ENCODE measurements around the gene CEP72.

DNA sequence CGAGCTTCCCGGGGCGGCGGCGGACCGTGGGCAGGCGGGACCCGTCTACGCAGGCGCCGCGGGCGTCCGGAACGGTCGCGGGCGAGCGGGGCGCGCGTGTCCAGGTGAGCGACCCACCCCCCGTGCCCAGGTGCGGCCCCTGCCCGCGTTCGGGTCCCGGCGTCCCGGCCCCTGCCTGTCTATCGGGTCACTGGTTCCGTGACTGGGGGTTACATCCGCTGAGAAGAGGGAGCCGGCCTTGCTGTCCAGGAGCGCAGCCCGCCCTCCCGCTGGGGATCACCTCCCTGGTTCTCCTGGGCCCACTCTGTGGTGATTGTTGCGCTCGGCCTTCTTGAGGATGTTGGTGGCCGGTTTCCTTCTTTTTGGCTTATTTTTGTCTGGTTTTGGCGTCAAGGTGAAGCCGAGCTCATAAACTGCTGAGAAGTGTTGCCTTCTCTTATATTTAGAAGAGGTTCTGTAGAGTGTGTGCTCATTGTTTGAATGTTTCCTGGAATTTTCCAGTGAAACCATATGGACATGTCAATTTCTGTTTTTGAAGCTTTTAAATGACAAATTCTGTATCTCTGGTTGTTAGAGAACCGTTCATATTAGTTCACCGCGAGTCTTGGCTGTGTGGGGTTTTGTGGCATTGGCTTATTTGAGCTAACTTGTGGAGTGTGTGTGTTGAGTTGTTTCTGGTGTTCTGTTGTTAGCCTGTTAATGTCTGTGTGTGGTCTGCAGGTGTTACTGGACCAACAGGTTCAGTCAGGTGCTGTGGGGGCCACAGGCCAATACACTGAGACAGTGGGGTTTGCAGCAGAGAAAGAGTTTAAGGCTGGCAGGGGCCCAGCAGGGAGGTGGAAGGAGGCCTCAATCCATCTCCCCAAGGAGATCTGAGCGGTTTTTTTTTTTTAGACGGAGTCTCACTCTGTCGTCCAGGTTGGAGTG lies 621 bp downstream of the CEP72 start:
- no peak for TF ChIP-seq ZNF70 (CRISPR knock-in tag; IDR thresholded peaks at IDR 0.05)
- TF ChIP-seq ESRRG (CRISPR knock-in tag; IDR thresholded peaks at IDR 0.05): no peak
- no peak for TF ChIP-seq CSDC2 (CRISPR knock-in tag; IDR thresholded peaks at IDR 0.05)
- no peak for TF ChIP-seq CREB5 (CRISPR knock-in tag; IDR thresholded peaks at IDR 0.05; ENCODE audit: low read depth)

Measured in SK-N-SH treated with all-trans-retinoic acid at 6 μM for 48 hours (cell line).